AG04450 (cell line): Measurements from ENCODE around the gene NECTIN1. TPM values are rescaled to one million over a fixed set of nuclear protein-coding genes. Genes with fewer than 3 reads are reported as not detected.

ENCODE experiments used
- CTCF ChIA-PET: fragments of 300-600, 350-600 bp; formaldehyde crosslinking; extraction: SDS; loops from one replicate; lab custom pipeline; 2022; ENCODE audit warnings: antibody characterized with exemption, inconsistent platforms; lab: Charles Lee
- POLR2A ChIA-PET: fragments of 350-600 bp; formaldehyde crosslinking; extraction: SDS; loops from one replicate; lab custom pipeline; 2021; ENCODE audit warnings: antibody characterized with exemption, inconsistent platforms; lab: Yijun Ruan, JAX
- DNase-seq: peaks from one replicate; pipeline ENCODE4 v3.0.0-alpha.2; 2011; ENCODE audit warnings: low read depth, low spot score
- H3K27ac ChIP-seq: one replicate; pipeline ENCODE4 v1.5.1; 2012; ENCODE audit warnings: low read depth, low read length, control low read depth
- H3K27me3 ChIP-seq: one replicate; pipeline ENCODE4 v1.6.0; 2012; ENCODE audit warnings: low read length; ENCODE audit not compliant: control insufficient read depth, insufficient read depth
- H3K4me3 ChIP-seq: 2 replicates; pipeline ENCODE4 v1.5.1; 2011; ENCODE audit warnings: mild to moderate bottlenecking, low read depth, low read length, control low read depth
- H3K9me3 ChIP-seq: 2 replicates; pipeline ENCODE4 v1.5.1; 2012; ENCODE audit warnings: low read length; ENCODE audit not compliant: control insufficient read depth, insufficient read depth
- CTCF ChIP-seq: IDR thresholded peaks from 2 replicates; pipeline ENCODE4 v1.5.1; 2011; ENCODE audit warnings: low read depth, low read length, control low read depth, inconsistent platforms
- polyA plus RNA-seq: library from polyadenylated mRNA; depleted of rRNA; stranded (reverse); fragments of >200 nt; gene quantifications from 2 replicates; pipeline ENCODE4 v1.2.3, GENCODE V29; 2011

NECTIN1 gene
- polyA plus RNA-seq, 1 experiment = 2.8 TPM

GRCh38 chr11:119594639-119595249 is 134.3 kb downstream of the NECTIN1 start:
- CTCF ChIA-PET = interaction anchor here (0.8 to 1.2 kb wide), 2 partner anchors 8 to 61 kb away, joined by 3 to 5 read pairs; no protein-coding TSS in a partner anchor
- no peak for TF ChIP-seq CTCF
- Histone ChIP-seq H3K27ac (peak overlapping the region; percentile 47), H3K27me3 (no peaks in the 10 kb centered on the region), H3K4me3 (no peak overlapping the region), H3K9me3 (peaks cover 10% of the 10 kb centered on the region; the same call in 1 of the 2 replicates)
- DNase-seq = peak; percentile 37
- POLR2A ChIA-PET = no interaction called here

- TF ChIP-seq CTCF = no peak
- H3K27me3 ChIP-seq = no peaks in the 10 kb centered on the region
- H3K4me3 ChIP-seq = no peak overlapping the region
- peaks cover 10% of the 10 kb centered on the region; the same call in 1 of the 2 replicates for H3K9me3 ChIP-seq
- POLR2A ChIA-PET = no interaction called here
- DNase-seq = no peak
- H3K27ac ChIP-seq = no peak overlapping the region
- CTCF ChIA-PET = no interaction called here
These were observed 135.7 kb downstream of the NECTIN1 start for GRCh38 chr11:119593346-119593745.

- Histone ChIP-seq H3K27ac (no peak overlapping the region), H3K27me3 (peaks cover 3% of the 10 kb centered on the region), H3K9me3 (peaks cover 12% of the 10 kb centered on the region; the same call in 1 of the 2 replicates), H3K4me3 (no peak overlapping the region)
- POLR2A ChIA-PET = no interaction called here
- CTCF ChIA-PET = no interaction called here
- DNase-seq = no peak
- TF ChIP-seq CTCF = no peak
These were observed 136.4 kb downstream of the NECTIN1 start for GRCh38 chr11:119592642-119593041.

- no peak for DNase-seq
- ChIA-PET CTCF (no interaction called here), POLR2A (no interaction called here)
These were observed 137.1 kb downstream of the NECTIN1 start for GRCh38 chr11:119591836-119592310.

More at GRCh38 chr11:119591836-119592310, 137.1 kb downstream of the NECTIN1 start:
- Histone ChIP-seq H3K27ac (no peak overlapping the region), H3K4me3 (no peak overlapping the region), H3K27me3 (peaks cover 5% of the 10 kb centered on the region), H3K9me3 (peaks cover 13% of the 10 kb centered on the region; the same call in 1 of the 2 replicates)
- no peak for TF ChIP-seq CTCF
